NCI-H446 (cell line): ENCODE data around the gene MBLAC1.

Source experiments
- DNase-seq, 2 experiments: peaks; one replicate each; lab custom pipeline; 2025; lab: John Stamatoyannopoulos, UW

The MBLAC1 gene

GRCh38 chr7:100173806-100174495, 47.2 kb downstream of the MBLAC1 start:
- DNase-seq: no peak

GRCh38 chr7:100174582-100174981, 47.8 kb downstream of the MBLAC1 start:
- no peak for DNase-seq

- no peak for DNase-seq
Observed at GRCh38 chr7:100175296-100175935, 48.6 kb downstream of the MBLAC1 start.

- DNase-seq: no peak
Observed at GRCh38 chr7:100176096-100177044, 49.6 kb downstream of the MBLAC1 start.

GRCh38 chr7:100177045-100178001, 50.6 kb downstream of the MBLAC1 start, which contains the start of the genes GPC2 and STAG3:
GPC2 (minus strand) TSS chr7:100177381; CDS start chr7:100177199, 182 bp downstream.
STAG3 (plus strand) TSS chr7:100177918; CDS start chr7:100180557, 2,639 bp downstream.
- peak; percentile 84 to 95 for DNase-seq
